ENCODE data around the gene EXOSC10. TPM values are rescaled to one million over a fixed set of nuclear protein-coding genes. Genes with fewer than 3 reads are reported as not detected.

Gene EXOSC10
- total RNA-seq, 2 donors from 2014 or later, result 51.6 to 65.0 TPM

DNA sequence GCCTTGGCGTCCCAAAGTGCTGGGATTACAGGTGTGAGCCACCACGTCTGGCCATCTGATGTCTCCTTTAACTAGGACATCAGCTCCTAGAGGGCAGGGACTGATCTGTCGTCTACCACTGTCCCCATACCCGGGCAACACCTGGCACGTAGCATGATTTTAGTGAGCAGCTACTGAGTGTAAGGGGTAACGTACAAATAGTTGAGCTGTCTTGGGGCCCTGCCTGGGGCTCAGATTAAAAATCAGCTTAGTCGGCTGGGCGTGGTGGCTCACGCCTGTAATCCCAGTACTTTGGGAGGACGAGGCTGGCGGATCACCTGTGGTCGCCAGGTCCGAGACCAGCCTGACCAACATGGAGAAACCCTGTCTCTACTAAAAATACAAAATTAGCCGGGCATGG, 41.6 kb downstream of the EXOSC10 start:
- Histone ChIP-seq H3K4me3 (no peak overlapping the region), H3K27me3 (replicated peaks; ENCODE audit: insufficient read depth) (no peaks in the 10 kb centered on the region), H3K36me3 (peaks cover 6 to 9% of the 10 kb centered on the region in 2 donors), H3K9me3 (no peaks in the 10 kb centered on the region), H3K27ac (no peak overlapping the region), H3K4me1 (replicated peaks) (peaks cover 4% of the 10 kb centered on the region)
- WGBS, result 91% methylated on average over 14 of the region's 14 CpGs
- intact Hi-C loops (cut with DNase I), result no loop called here
- TF ChIP-seq, protein P1, sequence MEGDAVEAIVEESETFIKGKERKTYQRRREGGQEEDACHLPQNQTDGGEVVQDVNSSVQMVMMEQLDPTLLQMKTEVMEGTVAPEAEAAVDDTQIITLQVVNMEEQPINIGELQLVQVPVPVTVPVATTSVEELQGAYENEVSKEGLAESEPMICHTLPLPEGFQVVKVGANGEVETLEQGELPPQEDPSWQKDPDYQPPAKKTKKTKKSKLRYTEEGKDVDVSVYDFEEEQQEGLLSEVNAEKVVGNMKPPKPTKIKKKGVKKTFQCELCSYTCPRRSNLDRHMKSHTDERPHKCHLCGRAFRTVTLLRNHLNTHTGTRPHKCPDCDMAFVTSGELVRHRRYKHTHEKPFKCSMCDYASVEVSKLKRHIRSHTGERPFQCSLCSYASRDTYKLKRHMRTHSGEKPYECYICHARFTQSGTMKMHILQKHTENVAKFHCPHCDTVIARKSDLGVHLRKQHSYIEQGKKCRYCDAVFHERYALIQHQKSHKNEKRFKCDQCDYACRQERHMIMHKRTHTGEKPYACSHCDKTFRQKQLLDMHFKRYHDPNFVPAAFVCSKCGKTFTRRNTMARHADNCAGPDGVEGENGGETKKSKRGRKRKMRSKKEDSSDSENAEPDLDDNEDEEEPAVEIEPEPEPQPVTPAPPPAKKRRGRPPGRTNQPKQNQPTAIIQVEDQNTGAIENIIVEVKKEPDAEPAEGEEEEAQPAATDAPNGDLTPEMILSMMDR (IDR thresholded peaks at IDR 0.05), result no peak
- no peak for TF ChIP-seq POLR2A (IDR thresholded peaks at IDR 0.05)
- no peak for TF ChIP-seq POLR2AphosphoS5 (IDR thresholded peaks at IDR 0.05)
- DNase-seq (ENCODE audit: low spot score), result no peak

DNA sequence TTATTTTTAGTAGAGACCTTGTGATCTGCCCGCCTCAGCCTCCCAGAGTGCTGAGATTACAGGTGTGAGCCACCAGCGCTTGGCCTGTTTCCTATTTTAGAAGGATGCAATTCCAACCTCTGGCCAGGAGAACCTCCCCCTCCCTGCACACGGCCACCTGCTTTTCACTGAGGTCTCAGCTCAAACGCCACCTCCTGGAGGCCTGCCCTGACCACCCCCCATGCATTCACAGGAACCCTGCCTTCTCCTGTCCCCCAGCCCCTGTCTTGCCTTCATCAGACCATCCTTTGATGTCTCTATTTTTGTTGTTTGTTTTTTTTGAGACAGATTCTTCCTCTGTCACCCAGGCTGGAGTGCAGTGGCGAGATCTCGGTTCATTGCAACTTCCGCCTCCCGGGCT, 42.2 kb downstream of the EXOSC10 start:
- Histone ChIP-seq H3K27ac (no peak overlapping the region), H3K36me3 (peaks cover 6 to 9% of the 10 kb centered on the region in 2 donors), H3K4me3 (no peak overlapping the region), H3K4me1 (replicated peaks) (peaks cover 4% of the 10 kb centered on the region), H3K27me3 (replicated peaks; ENCODE audit: insufficient read depth) (no peaks in the 10 kb centered on the region), H3K9me3 (no peaks in the 10 kb centered on the region)
- no peak for DNase-seq (ENCODE audit: low spot score)
- intact Hi-C loops (cut with DNase I), result no loop called here
- WGBS, result 92% methylated on average over 8 of the region's 8 CpGs
- TF ChIP-seq POLR2AphosphoS5 (IDR thresholded peaks at IDR 0.05), result no peak
- TF ChIP-seq, protein P1 (IDR thresholded peaks at IDR 0.05), result no peak

- H3K4me3 ChIP-seq, result no peak overlapping the region
- H3K4me1 ChIP-seq (replicated peaks), result peaks cover 4% of the 10 kb centered on the region
- WGBS, result 93% methylated on average over 7 of the region's 7 CpGs
- no peak for DNase-seq (ENCODE audit: low spot score)
- intact Hi-C loops (cut with DNase I), result no loop called here
- no peak overlapping the region for H3K27ac ChIP-seq
- H3K9me3 ChIP-seq, result no peaks in the 10 kb centered on the region
- no peaks in the 10 kb centered on the region for H3K27me3 ChIP-seq (replicated peaks; ENCODE audit: insufficient read depth)
- no peak for TF ChIP-seq POLR2AphosphoS5 (IDR thresholded peaks at IDR 0.05)
- TF ChIP-seq, protein P1 (IDR thresholded peaks at IDR 0.05), result no peak
- TF ChIP-seq POLR2A (IDR thresholded peaks at IDR 0.05), result no peak
- H3K36me3 ChIP-seq, result peaks cover 6 to 9% of the 10 kb centered on the region in 2 donors
These were observed 43.2 kb downstream of the EXOSC10 start for GRCh38 chr1:11056504-11056903.

DNA sequence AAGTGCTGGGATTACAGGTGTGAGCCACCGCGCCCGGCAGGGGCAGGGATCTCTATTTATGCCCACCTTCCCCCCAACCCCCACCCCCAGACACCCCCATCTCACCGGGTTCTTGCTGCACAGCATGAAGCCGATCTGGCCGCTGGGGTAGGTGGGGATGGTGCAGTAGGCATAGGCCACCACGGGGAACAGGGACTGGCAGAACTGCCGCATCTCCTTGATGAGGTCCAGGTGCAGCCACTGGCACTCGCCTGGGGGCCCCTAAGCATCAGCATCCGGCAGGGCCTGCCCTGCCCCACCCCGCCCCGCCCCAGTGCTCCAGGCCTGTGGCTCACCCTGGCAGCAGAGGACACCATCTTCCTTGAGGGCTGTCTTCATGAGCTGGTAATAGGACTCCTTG, 44.0 kb downstream of the EXOSC10 start:
- TF ChIP-seq POLR2A (IDR thresholded peaks at IDR 0.05) (no peak), POLR2AphosphoS5 (IDR thresholded peaks at IDR 0.05) (no peak)
- TF ChIP-seq, protein P1 (IDR thresholded peaks at IDR 0.05), result no peak
- WGBS, result 90% methylated on average over 9 of the region's 12 CpGs
- Histone ChIP-seq H3K9me3 (no peaks in the 10 kb centered on the region), H3K36me3 (peaks cover 6 to 9% of the 10 kb centered on the region in 2 donors), H3K27me3 (replicated peaks; ENCODE audit: insufficient read depth) (no peaks in the 10 kb centered on the region), H3K4me3 (no peak overlapping the region), H3K4me1 (replicated peaks) (peaks cover 4% of the 10 kb centered on the region), H3K27ac (no peak overlapping the region)
- no peak for DNase-seq (ENCODE audit: low spot score)
- intact Hi-C loops (cut with DNase I), result no loop called here

GRCh38 chr1:11054666-11055065, 45.0 kb downstream of the EXOSC10 start:
- DNase-seq (ENCODE audit: low spot score), result no peak
- no peak overlapping the region for H3K27ac ChIP-seq
- no peak overlapping the region for H3K4me3 ChIP-seq
- TF ChIP-seq POLR2A (IDR thresholded peaks at IDR 0.05) (no peak), POLR2AphosphoS5 (IDR thresholded peaks at IDR 0.05) (no peak)
- TF ChIP-seq, protein P1 (IDR thresholded peaks at IDR 0.05), result no peak
- intact Hi-C loops (cut with DNase I), result no loop called here
- 85% methylated on average over 22 of the region's 22 CpGs for WGBS
- H3K36me3 ChIP-seq, result peaks cover 6 to 9% of the 10 kb centered on the region in 2 donors
- H3K4me1 ChIP-seq (replicated peaks), result peaks cover 4% of the 10 kb centered on the region
- H3K27me3 ChIP-seq (replicated peaks; ENCODE audit: insufficient read depth), result no peaks in the 10 kb centered on the region
- no peaks in the 10 kb centered on the region for H3K9me3 ChIP-seq

Data from prostate gland (tissue), 2 donors.